PFSK-1 (cell line): ENCODE data around the gene MAJIN.

Experiments
- FOXP2 ChIP-seq: optimal IDR thresholded peaks from 2 replicates; pipeline ENCODE3; 2011; ENCODE audit warnings: borderline replicate concordance, control low read depth, inconsistent platforms; ENCODE audit not compliant: insufficient read depth; ENCODE audit errors: extremely low read length, extremely low read depth
- POLR2AphosphoS5 ChIP-seq: IDR thresholded peaks from 2 replicates; pipeline ENCODE4 v1.6.1; 2012; ENCODE audit warnings: low read depth, mild to moderate bottlenecking, control low read depth, low read length, moderate library complexity
- REST ChIP-seq, 2 experiments: IDR thresholded peaks; 2 replicates each; pipeline versions ENCODE4 v1.6.1 to v1.8.0; 2011 to 2012; ENCODE audit warnings: low read depth in 2 of 2, low read length in 2 of 2, control low read depth in 1 of 2, inconsistent platforms in 1 of 2, mild to moderate bottlenecking in 1 of 2, moderate library complexity in 1 of 2; ENCODE audit not compliant: insufficient read depth in 1 of 2
- SIN3A ChIP-seq: IDR thresholded peaks from 2 replicates; pipeline ENCODE4 v1.6.1; 2012; ENCODE audit warnings: mild to moderate bottlenecking, low read length, moderate library complexity, borderline replicate concordance; ENCODE audit not compliant: insufficient read depth
- TAF1 ChIP-seq: IDR thresholded peaks from 2 replicates; pipeline ENCODE4 v1.6.1; 2012; ENCODE audit warnings: low read length, control low read depth, borderline replicate concordance; ENCODE audit not compliant: insufficient read depth

- TF ChIP-seq TAF1 (no peak), REST (IDR thresholded peaks at IDR 0.05; ENCODE audit: insufficient read depth in 1 of 2, low read depth in 2 of 2, low read length in 2 of 2) (no peak), POLR2AphosphoS5 (no peak), SIN3A (no peak), FOXP2 (no peak)
Observed at GRCh38 chr11:64934682-64935358, 37.1 kb downstream of the MAJIN start.
